ENCODE measurements around the gene SCNN1A.

The SCNN1A gene

DNA sequence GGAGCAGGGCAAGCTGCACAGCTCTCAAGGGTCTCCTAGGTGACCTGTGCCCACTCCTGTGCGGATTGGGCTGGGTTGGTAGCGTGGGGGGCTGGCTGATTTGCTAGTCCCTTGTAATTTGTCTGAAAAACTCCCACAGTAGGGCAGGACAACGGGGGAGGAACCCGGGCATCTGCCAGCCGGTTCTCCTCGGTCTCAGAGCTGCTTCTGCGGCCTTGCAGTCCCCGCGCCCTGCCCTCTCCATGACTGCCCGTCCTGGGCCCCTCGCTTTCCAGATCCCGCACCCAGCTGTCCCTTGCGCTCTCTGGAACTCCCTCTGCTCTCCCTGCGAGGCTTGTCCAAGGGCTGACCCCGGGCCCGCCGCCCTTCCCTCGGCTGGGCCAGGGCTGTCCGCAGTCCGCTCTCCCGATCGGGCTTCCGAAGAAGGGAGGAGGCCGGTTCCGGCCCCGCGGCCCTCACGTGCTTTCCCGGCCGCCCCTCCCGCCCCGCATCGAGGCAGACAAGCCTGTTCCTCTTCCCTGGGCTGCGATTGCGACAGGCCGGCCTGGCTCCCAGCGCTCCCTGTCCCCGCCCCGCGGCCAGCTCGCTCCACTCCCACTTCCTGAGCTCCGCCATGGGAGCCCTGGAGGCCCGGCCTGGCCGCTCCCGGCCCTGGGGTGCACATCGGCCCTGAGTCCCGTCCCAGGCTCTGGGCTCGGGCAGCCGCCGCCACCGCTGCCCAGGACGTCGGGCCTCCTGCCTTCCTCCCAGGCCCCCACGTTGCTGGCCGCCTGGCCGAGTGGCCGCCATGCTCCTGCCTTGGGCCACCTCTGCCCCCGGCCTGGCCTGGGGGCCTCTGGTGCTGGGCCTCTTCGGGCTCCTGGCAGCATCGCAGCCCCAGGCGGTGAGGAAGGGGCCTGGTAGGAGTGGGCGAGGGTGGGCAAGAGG, 8.5 kb upstream of the SCNN1A start, which contains the start of gene LTBR:
Gene LTBR, plus strand, starts transcription at position 591 of the 927 bp plus-strand sequence. Its CDS starts 197 bp downstream, at position 788.
- Histone ChIP-seq H3K36me3 (replicated peaks) (peaks cover 16% of the 10 kb centered on the region), H3K27me3 (replicated peaks) (no peaks in the 10 kb centered on the region), H3K27ac (peak within 1 kb of the TSS; percentile 77), H3K4me3 (ENCODE audit: low read depth, low read length) (peak within 1 kb of the TSS; percentile 61)
- peak; percentile 82 for DNase-seq
- TF ChIP-seq, protein P1, sequence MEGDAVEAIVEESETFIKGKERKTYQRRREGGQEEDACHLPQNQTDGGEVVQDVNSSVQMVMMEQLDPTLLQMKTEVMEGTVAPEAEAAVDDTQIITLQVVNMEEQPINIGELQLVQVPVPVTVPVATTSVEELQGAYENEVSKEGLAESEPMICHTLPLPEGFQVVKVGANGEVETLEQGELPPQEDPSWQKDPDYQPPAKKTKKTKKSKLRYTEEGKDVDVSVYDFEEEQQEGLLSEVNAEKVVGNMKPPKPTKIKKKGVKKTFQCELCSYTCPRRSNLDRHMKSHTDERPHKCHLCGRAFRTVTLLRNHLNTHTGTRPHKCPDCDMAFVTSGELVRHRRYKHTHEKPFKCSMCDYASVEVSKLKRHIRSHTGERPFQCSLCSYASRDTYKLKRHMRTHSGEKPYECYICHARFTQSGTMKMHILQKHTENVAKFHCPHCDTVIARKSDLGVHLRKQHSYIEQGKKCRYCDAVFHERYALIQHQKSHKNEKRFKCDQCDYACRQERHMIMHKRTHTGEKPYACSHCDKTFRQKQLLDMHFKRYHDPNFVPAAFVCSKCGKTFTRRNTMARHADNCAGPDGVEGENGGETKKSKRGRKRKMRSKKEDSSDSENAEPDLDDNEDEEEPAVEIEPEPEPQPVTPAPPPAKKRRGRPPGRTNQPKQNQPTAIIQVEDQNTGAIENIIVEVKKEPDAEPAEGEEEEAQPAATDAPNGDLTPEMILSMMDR (IDR thresholded peaks at IDR 0.05; ENCODE audit: low read depth, low read length, missing control alignments) = peak; percentile 4
- in situ Hi-C loops (cut with HindIII; ENCODE audit: low pct_ligation_motif_present, low sequenced_read_pairs) = no loop called here

DNA sequence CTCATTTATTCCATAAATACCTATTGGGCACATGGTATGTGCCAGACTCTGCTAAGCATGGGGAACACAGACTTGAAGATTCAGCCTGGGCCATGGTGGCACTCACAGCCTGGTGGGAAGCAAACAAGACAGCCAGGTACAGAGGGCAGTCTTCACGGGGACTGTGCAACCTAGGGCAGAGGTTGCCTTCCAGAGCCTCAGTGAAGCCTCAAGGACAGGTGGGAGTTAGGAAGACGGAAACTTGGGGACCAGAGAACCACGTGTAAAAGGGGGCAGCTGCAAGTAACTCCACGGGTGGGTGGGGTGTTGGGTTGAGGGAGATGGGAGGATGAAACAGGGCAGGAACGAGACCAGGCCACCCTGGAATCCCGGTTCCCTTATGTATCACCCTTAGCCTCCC, 7.6 kb upstream of the SCNN1A start:
- Histone ChIP-seq H3K4me3 (ENCODE audit: low read depth, low read length) (no peak overlapping the region), H3K27ac (no peak overlapping the region), H3K36me3 (replicated peaks) (peaks cover 10% of the 10 kb centered on the region), H3K27me3 (replicated peaks) (no peaks in the 10 kb centered on the region)
- in situ Hi-C loops (cut with HindIII; ENCODE audit: low pct_ligation_motif_present, low sequenced_read_pairs) = no loop called here
- no peak for DNase-seq
- TF ChIP-seq, protein P1 (IDR thresholded peaks at IDR 0.05; ENCODE audit: low read depth, low read length, missing control alignments) = no peak

DNA sequence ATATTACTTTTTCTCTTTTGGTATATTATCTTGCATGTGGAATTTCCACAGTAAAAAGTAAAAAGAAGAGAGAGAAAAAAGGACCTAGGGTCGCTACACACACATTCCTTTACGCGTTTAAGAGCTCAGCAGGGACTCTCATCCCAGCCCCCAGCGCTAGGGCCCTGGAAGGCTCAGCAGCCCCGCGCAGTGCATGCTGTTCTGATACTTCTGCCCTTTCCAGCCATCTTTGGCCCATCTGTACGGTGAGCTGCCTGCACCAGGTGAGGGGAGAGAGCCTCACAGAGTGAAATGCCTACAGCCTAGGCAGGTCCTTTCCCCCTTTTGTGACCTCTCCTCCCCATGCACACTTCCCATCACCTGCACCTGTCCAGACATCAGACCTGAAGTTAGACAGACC, 7.0 kb upstream of the SCNN1A start:
- in situ Hi-C loops (cut with HindIII; ENCODE audit: low pct_ligation_motif_present, low sequenced_read_pairs) = no loop called here
- H3K27me3 ChIP-seq (replicated peaks) = no peaks in the 10 kb centered on the region

DNA sequence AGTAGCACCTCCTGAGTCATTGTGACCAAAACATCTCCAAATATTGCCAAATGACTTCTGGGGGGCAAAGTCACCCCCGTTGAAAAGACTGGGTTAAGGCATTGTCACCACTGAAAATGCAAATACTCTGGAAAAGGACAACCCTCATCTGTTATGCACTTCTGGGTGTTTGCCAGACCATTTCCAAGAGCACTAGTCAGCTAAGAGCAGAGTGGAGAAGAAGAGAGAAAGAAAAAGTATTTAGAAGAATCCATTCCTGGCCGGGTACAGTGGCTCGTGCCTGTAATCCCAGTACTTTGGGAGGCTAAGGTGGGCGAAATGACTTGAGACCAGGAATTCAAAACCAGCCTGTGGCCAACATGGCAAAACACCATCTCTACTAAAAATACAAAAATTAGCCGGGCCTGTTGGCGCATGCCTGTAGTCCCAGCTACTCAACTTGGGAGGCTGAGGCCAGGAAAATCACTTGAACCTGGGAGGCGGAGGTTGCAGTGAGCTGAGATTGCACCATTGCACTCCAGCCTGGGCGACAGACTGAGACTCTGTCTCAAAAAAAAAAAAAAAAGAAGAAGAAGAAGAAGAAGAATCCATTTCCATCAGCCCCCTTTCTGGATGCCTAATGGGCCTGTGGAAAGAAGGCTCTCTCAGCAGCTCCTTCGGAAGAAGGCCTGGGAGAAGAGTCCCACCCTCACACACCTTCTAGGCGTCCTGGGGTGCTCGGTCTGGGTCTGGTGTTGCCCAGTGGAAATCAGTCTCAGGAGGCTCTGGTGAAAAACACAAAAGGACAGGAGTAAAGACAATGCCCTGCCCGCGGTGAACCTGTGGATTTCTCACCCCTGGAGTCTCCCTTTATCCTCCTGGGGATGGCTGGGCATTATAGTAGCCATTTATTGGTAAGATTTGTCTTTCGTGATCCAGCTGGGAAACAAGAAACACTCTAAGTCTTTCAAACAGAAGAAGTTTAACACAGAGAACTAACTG, 5.1 kb upstream of the SCNN1A start:
- H3K27ac ChIP-seq = no peak overlapping the region
- in situ Hi-C loops (cut with HindIII; ENCODE audit: low pct_ligation_motif_present, low sequenced_read_pairs) = no loop called here
- TF ChIP-seq, protein P1 (IDR thresholded peaks at IDR 0.05; ENCODE audit: low read depth, low read length, missing control alignments) = no peak
- no peaks in the 10 kb centered on the region for H3K36me3 ChIP-seq (replicated peaks)
- no peak overlapping the region for H3K4me3 ChIP-seq (ENCODE audit: low read depth, low read length)
- H3K27me3 ChIP-seq (replicated peaks) = no peaks in the 10 kb centered on the region
- DNase-seq = no peak

More for the DNA sequence above, 7.0 kb upstream of the SCNN1A start:
- no peak overlapping the region for H3K27ac ChIP-seq
- TF ChIP-seq, protein P1 (IDR thresholded peaks at IDR 0.05; ENCODE audit: low read depth, low read length, missing control alignments) = no peak
- H3K36me3 ChIP-seq (replicated peaks) = peaks cover 10% of the 10 kb centered on the region
- no peak for DNase-seq
- no peak overlapping the region for H3K4me3 ChIP-seq (ENCODE audit: low read depth, low read length)

DNA sequence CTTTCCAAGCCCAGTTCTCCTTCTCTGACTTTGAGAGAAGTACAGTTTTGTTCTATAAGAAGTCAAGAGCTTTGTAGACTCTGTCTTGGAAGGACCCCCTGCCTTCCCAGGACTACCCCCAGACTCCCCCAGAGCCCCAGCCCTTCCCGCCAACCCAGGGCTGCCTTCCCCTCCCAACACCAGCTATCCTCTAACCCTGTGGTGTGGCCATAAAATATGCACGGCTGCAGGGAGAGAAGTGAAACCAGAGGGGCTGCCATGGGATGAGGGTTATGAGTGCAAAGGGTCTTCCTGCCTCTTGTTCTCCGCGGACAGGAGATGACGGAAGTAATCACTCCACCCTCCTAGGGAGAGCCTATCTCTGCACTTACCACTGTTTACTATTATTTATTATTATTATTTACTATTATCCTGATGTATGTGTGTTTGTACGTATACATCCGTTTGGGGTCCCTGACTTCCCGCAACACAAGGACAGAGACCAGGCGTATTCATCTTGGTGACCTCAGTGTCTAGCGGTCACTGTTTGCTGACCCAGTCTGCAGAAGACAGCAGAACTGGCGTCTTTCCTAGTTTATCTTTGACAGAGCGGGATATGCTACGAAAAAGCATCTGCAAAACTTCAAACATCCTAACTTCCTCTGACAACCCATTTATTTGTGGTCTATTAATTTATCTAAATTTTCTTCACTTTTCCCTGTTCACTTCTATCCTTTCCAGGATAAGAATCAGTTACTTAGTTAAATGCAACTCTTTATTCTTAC, 3.5 kb upstream of the SCNN1A start:
- in situ Hi-C loops (cut with HindIII; ENCODE audit: low pct_ligation_motif_present, low sequenced_read_pairs) = no loop called here
- no peaks in the 10 kb centered on the region for H3K36me3 ChIP-seq (replicated peaks)
- no peak overlapping the region for H3K27ac ChIP-seq
- no peak for DNase-seq
- no peaks in the 10 kb centered on the region for H3K27me3 ChIP-seq (replicated peaks)
- TF ChIP-seq, protein P1 (IDR thresholded peaks at IDR 0.05; ENCODE audit: low read depth, low read length, missing control alignments) = no peak
- H3K4me3 ChIP-seq (ENCODE audit: low read depth, low read length) = no peak overlapping the region

Measured in brain microvascular endothelial cell (primary cell).